Right atrium auricular region (tissue), 2 donors: ENCODE data around the gene PDE4A. TPM values are rescaled to one million over a fixed set of nuclear protein-coding genes. Genes with fewer than 3 reads are reported as not detected.
"Not testable (repeated sequence)": the region's sequence is repeated elsewhere in the genome, so short reads cannot be mapped to it uniquely, and the experiment has no call there.

Experiments
- DNase-seq: peaks from one replicate; pipeline ENCODE4 v3.0.0-alpha.2; 2019; ENCODE audit warnings: low spot score
- H3K27ac ChIP-seq, 2 donors: fragments of 200-600 bp; sonication (generic); 1 replicate in 1 of 2; 2 replicates in 1 of 2; pipeline ENCODE4 v1.5.1; 2016 to 2019
- H3K27me3 ChIP-seq, 2 donors: fragments of 200-600 bp; sonication (generic); one replicate each; pipeline versions ENCODE4 v1.5.1 to v1.6.0; 2017 to 2019
- H3K36me3 ChIP-seq: fragments of 200-600 bp; sonication (generic); one replicate; pipeline ENCODE4 v1.5.1; 2016
- H3K4me1 ChIP-seq, 2 donors: fragments of 200-600 bp; sonication (generic); one replicate each; pipeline versions ENCODE4 v1.5.1 to v1.6.0; 2017 to 2019
- H3K4me3 ChIP-seq, 2 donors: fragments of 200-600 bp; sonication (generic); 1 replicate in 1 of 2; 2 replicates in 1 of 2; pipeline ENCODE4 v1.5.1; 2017 to 2019; ENCODE audit warnings: mild to moderate bottlenecking in 1 of 2, moderate library complexity in 1 of 2
- H3K9me3 ChIP-seq, 2 donors: fragments of 200-600 bp; sonication (generic); one replicate each; pipeline ENCODE4 v1.5.1; 2019
- total RNA-seq, 2 donors: library from RNA; depleted of rRNA; stranded (reverse); fragments of >200 nt; gene quantifications; one replicate each; pipeline ENCODE4 v1.1.0, GENCODE V29; 2016
- TF ChIP-seq, protein P1 (sequence below), 2 donors: fragments of 200-600 bp; sonication (generic); IDR thresholded peaks; one replicate each; pipeline ENCODE4 v1.5.1; 2019; ENCODE audit warnings: antibody characterized with exemption in 2 of 2

The PDE4A gene
- total RNA-seq = 1 to 10 TPM; 9.4 to 9.9 TPM

DNA sequence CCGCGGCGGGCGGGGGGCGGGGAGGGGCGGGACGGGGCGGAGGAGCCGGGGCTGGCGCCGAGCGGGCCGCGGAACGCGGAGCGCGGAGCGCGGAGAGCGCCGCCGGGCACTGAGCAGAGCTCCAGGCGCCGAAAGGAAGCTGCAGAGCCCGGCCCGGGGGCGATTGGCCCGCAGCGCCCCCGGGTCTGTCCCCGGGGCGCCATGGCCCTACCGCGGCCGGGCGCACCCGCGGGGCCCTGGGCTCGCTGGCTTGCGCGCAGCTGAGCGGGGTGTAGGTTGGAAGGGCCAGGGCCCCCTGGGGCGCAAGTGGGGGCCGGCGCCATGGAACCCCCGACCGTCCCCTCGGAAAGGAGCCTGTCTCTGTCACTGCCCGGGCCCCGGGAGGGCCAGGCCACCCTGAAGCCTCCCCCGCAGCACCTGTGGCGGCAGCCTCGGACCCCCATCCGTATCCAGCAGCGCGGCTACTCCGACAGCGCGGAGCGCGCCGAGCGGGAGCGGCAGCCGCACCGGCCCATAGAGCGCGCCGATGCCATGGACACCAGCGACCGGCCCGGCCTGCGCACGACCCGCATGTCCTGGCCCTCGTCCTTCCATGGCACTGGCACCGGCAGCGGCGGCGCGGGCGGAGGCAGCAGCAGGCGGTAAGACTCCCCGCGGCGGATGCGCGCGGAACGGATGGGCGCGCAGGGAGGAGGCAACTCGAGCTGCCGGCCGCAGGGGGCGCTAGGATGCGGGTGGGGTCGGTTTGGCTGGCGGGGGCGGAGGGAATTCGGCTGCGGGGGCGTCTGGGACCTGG is at the start of gene PDE4A:
Gene PDE4A, plus strand, starts transcription at position 95 of the 796 bp plus-strand sequence. Its CDS starts 227 bp downstream, at position 322.
- Histone ChIP-seq H3K27me3 (peaks cover 23 to 69% of the 10 kb centered on the region in 2 donors), H3K27ac (no peak within 1 kb of the TSS)

GRCh38 chr19:10372690-10373089 is 47.6 kb upstream of the PDE4A start:
- H3K4me3 ChIP-seq = no peak overlapping the region
- TF ChIP-seq, protein P1, sequence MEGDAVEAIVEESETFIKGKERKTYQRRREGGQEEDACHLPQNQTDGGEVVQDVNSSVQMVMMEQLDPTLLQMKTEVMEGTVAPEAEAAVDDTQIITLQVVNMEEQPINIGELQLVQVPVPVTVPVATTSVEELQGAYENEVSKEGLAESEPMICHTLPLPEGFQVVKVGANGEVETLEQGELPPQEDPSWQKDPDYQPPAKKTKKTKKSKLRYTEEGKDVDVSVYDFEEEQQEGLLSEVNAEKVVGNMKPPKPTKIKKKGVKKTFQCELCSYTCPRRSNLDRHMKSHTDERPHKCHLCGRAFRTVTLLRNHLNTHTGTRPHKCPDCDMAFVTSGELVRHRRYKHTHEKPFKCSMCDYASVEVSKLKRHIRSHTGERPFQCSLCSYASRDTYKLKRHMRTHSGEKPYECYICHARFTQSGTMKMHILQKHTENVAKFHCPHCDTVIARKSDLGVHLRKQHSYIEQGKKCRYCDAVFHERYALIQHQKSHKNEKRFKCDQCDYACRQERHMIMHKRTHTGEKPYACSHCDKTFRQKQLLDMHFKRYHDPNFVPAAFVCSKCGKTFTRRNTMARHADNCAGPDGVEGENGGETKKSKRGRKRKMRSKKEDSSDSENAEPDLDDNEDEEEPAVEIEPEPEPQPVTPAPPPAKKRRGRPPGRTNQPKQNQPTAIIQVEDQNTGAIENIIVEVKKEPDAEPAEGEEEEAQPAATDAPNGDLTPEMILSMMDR (IDR thresholded peaks at IDR 0.05) = no peak
- H3K9me3 ChIP-seq = no peaks in the 10 kb centered on the region
- no peaks in the 10 kb centered on the region for H3K4me1 ChIP-seq
- no peak overlapping the region for H3K27ac ChIP-seq
- no peaks in the 10 kb centered on the region for H3K27me3 ChIP-seq
- H3K36me3 ChIP-seq = peaks cover 16% of the 10 kb centered on the region
- no peak for DNase-seq

More for the DNA sequence above, at the start of gene PDE4A:
- Histone ChIP-seq H3K4me3 (peak within 1 kb of the TSS in 1 of 2 donors; percentile 33), H3K4me1 (peaks cover 0 to 64% of the 10 kb centered on the region in 2 donors), H3K9me3 (no peaks in the 10 kb centered on the region), H3K36me3 (no peaks in the 10 kb centered on the region)
- no peak for DNase-seq
- TF ChIP-seq, protein P1 (IDR thresholded peaks at IDR 0.05) = peak in 1 of 2 donors; percentile 22

DNA sequence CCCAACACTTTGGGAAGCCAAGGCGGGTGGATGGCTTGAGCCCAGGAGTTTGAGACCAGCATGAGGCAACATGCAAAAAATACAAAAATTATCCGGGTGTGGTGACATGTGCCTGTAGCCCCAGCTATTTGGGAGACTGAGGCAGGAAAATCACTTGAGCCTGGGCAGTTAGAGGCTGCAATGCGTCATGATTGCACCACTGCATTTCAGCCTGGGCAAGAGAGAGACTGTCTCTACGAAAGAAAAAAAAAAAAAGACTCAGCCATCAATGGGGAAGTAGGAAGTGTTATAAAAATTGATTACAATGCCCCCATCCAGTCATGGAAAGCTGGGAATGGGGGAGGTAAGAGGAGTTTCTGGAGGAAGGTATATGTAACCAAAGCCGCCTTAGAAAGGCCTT is 45.4 kb upstream of the PDE4A start:
- H3K36me3 ChIP-seq = peaks cover 17% of the 10 kb centered on the region
- DNase-seq = no peak

DNA sequence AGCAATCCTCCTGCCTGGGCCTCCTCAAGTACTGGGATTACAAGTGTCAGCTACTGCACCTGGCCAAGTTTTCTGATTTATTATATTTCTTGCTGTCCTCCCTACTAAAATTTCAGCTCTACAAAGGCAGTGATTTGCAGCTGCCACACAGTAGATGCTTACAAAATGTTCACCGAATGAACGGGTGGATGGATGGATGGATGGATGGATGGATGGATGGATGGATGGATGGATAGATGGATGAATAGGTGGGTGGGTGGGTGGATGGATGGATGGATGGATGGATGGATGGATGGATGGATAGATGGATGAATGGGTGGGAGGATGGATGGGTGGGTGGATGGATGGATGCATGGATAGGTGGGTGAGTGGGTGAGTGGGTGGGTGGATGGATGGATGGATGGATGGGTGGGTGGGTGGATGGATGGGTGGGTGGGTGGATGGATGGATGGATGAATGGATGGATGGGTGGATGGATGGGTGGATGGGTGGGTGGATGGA is 43.1 kb upstream of the PDE4A start:
- not testable (repeated sequence) for H3K27me3 ChIP-seq, H3K4me3 ChIP-seq, DNase-seq, H3K9me3 ChIP-seq, H3K27ac ChIP-seq
- Histone ChIP-seq H3K36me3 (peaks cover 17% of the 10 kb centered on the region), H3K4me1 (peaks cover 0 to 17% of the 10 kb centered on the region in 2 donors)

More for the DNA sequence above, 45.4 kb upstream of the PDE4A start:
- TF ChIP-seq, protein P1 (IDR thresholded peaks at IDR 0.05) = no peak
- Histone ChIP-seq H3K9me3 (no peaks in the 10 kb centered on the region), H3K4me3 (no peak overlapping the region), H3K4me1 (peaks cover 0 to 10% of the 10 kb centered on the region in 2 donors), H3K27me3 (no peaks in the 10 kb centered on the region), H3K27ac (no peak overlapping the region)

DNA sequence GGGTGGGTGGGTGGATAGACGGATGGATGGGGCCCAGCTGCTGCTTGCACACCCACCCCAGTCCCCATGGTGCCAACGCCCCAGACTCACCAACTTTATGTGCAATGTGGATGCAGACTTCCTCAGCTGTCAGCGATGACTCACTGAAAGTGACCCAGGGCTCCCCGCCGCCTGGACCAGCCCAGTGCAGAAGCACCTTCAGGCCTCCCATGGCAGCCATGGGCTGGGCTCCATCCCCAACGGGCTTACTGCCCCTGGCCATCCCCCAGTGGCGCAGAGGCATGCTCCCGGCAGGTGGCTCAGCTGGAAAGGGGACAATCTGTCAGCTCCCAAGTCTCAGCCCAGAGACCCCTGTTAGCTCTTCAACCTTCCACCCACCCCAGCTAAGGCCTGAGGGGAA is 42.2 kb upstream of the PDE4A start:
- Histone ChIP-seq H3K27ac (no peak overlapping the region), H3K4me3 (no peak overlapping the region), H3K4me1 (peaks cover 0 to 17% of the 10 kb centered on the region in 2 donors), H3K9me3 (no peaks in the 10 kb centered on the region), H3K36me3 (peaks cover 17% of the 10 kb centered on the region), H3K27me3 (no peaks in the 10 kb centered on the region)
- DNase-seq = no peak
- TF ChIP-seq, protein P1 (IDR thresholded peaks at IDR 0.05) = no peak

DNA sequence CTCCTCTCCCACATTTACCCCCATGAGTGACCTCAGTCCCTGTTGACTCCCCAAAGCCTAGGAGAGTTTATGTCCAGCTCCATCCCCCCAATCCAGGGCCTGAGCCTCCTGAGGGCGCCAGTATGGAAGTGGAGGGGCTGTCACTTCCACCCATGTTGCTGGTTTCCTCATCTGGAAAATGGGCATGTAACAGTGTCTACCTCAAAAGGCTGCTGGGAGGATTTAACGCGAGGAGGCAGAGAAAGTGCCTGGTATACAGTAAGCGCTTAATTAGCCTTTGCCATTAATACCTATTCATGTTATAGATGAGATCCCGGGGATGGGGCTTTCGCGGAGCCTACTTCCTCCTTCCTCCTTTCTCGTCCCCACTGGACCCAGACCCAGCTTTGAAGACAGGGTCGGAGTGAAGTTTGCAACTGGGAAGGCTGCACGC is 40.4 kb upstream of the PDE4A start:
- peaks cover 16% of the 10 kb centered on the region for H3K36me3 ChIP-seq
- peak overlapping the region; percentile 65 to 91 for H3K4me3 ChIP-seq
- no peaks in the 10 kb centered on the region for H3K9me3 ChIP-seq
- peak overlapping the region; percentile 67 to 88 for H3K27ac ChIP-seq
- H3K27me3 ChIP-seq = no peaks in the 10 kb centered on the region
- peaks cover 0 to 17% of the 10 kb centered on the region in 2 donors for H3K4me1 ChIP-seq
- no peak for DNase-seq
- TF ChIP-seq, protein P1 (IDR thresholded peaks at IDR 0.05) = no peak
